ENCODE data around the gene SUSD4.

SUSD4 gene

GRCh38 chr1:223212441-223212840, 151.5 kb downstream of the SUSD4 start:
- DNase-seq = peak in 2 of 56 donors; percentile 13 to 14

- no peak for DNase-seq
Measured at GRCh38 chr1:223211323-223211985, 152.5 kb downstream of the SUSD4 start.

GRCh38 chr1:223210788-223211120, 153.2 kb downstream of the SUSD4 start:
- DNase-seq = no peak

GRCh38 chr1:223209992-223210787, 153.8 kb downstream of the SUSD4 start:
- no peak for DNase-seq

- no peak for DNase-seq
Measured at GRCh38 chr1:223209293-223209898, 154.6 kb downstream of the SUSD4 start.

- no peak for DNase-seq
Measured at GRCh38 chr1:223208164-223209076, 155.6 kb downstream of the SUSD4 start.

- DNase-seq = no peak
Measured at GRCh38 chr1:223207293-223208066, 156.5 kb downstream of the SUSD4 start.

GRCh38 chr1:223204424-223204823, 159.6 kb downstream of the SUSD4 start:
- no peak for DNase-seq

GRCh38 chr1:223203694-223204093, 160.3 kb downstream of the SUSD4 start:
- DNase-seq = no peak

- no peak for DNase-seq
Measured at GRCh38 chr1:223203034-223203408, 161.0 kb downstream of the SUSD4 start.

- no peak for DNase-seq
Measured at GRCh38 chr1:223202376-223203033, 161.5 kb downstream of the SUSD4 start.

GRCh38 chr1:223201967-223202366, 162.0 kb downstream of the SUSD4 start:
- DNase-seq = no peak

- no peak for DNase-seq
Measured at GRCh38 chr1:223200903-223201302, 163.1 kb downstream of the SUSD4 start.

- DNase-seq = no peak
Measured at GRCh38 chr1:223199094-223199647, 164.8 kb downstream of the SUSD4 start.

GRCh38 chr1:223198628-223198965, 165.4 kb downstream of the SUSD4 start:
- no peak for DNase-seq

GRCh38 chr1:223197923-223198627, 165.9 kb downstream of the SUSD4 start:
- DNase-seq = no peak

- no peak for DNase-seq
Measured at GRCh38 chr1:223189903-223190724, 173.9 kb downstream of the SUSD4 start.

- DNase-seq = no peak
Measured at GRCh38 chr1:223189525-223189902, 174.5 kb downstream of the SUSD4 start.

All from amygdala (tissue), 56 donors.